Epithelial cell of esophagus (primary cell): ENCODE measurements around the gene SF3B1.

Experiments used
- DNase-seq: peaks from one replicate; pipeline ENCODE4 v3.0.0; 2010; ENCODE audit warnings: low read depth
- H3K4me3 ChIP-seq: 2 replicates; pipeline ENCODE4 v1.5.1; 2011; ENCODE audit warnings: mild to moderate bottlenecking, low read length, control low read depth
- CTCF ChIP-seq: IDR thresholded peaks from 2 replicates; pipeline ENCODE4 v1.5.1; 2011; ENCODE audit warnings: low read depth, mild to moderate bottlenecking, low read length, control low read depth, inconsistent platforms; ENCODE audit not compliant: insufficient read depth; ENCODE audit errors: missing control alignments

SF3B1 gene

GRCh38 chr2:197368412-197368811 lies 66.4 kb downstream of the SF3B1 start:
- no peak for DNase-seq
- TF ChIP-seq CTCF: no peak
- H3K4me3 ChIP-seq: no peak overlapping the region

DNA sequence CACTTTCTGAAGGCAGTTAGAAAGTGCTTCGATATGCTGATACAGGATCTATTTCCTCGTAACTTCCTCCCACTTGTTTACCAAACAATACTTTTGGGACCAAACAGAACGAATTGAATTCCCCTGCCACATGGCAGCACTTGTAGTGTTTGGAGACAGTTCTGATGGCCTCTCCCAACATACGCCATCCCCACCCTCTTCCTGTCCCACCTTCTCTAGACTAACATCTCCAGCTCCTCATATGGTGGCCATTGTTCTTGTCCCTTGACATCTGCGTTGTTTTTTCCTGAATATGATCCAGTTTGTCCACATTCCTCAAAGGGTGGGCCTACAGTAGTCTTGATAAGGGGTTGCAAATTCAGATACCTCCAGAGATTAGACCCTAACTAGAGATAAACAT lies 70.8 kb downstream of the SF3B1 start:
- no peak overlapping the region for H3K4me3 ChIP-seq
- no peak for DNase-seq
- no peak for TF ChIP-seq CTCF

GRCh38 chr2:197360744-197361156 lies 74.1 kb downstream of the SF3B1 start:
- peak; percentile 24 for DNase-seq

DNA sequence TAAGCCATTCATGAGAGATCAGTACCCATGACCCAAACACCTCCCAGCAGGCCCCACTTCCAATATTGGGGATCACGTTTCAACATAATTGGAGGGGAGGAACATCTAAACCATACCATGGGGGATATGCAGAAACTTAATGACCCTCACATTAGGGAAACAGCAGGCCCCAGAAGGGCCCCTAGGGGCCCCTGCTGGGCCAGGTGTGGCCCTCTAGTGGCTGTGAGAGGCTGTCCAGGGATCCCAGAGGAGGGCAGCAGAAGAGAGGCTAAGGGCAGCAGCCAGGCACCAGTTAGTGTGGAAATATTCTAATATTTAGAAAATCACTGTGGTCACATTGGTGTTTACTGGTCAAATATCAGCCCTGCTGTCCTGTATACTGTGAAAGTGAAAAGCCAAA lies 75.0 kb downstream of the SF3B1 start:
- peak; percentile 4 for TF ChIP-seq CTCF
- DNase-seq: no peak
- no peak overlapping the region for H3K4me3 ChIP-seq

More at GRCh38 chr2:197360744-197361156, 74.1 kb downstream of the SF3B1 start:
- H3K4me3 ChIP-seq: no peak overlapping the region
- no peak for TF ChIP-seq CTCF

DNA sequence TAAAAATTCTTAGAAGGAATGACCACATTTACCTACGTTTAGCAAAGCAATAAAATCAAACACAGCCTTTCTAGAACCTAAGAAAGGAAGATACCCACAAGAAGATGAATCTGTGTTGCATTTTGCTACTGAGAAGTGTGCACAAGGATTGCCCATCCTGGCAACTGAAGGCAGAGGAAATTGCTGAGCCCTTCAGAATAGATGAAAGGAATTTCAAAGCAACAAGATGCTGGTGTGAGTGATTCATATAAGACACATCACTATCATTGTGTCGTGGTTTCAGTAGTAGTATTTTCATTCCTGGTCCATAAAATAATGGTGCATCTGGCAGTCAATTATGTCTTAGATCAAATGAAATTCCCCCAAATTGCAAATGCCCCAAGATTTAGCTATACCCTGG lies 75.9 kb downstream of the SF3B1 start:
- no peak for DNase-seq
- no peak overlapping the region for H3K4me3 ChIP-seq
- no peak for TF ChIP-seq CTCF

DNA sequence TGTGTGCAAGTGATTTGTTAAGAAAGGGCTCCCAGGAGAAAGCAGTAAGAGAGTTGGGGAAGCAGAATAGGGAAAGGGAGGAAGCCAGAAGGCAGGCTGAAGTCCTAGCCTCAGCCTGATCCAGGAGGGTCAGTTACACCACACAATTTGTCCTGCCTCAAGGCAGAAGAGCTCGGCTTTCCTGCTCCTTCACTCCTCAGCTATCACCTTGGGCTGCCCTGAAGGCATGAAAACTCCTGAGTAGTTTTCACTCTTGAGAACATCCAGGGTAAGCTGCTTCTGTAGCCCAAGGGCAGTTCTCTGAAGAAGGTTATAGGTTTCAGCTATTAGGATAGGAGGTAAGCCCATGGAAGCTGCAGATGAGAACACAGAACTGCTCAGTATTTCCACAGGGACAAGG lies 76.8 kb downstream of the SF3B1 start:
- no peak overlapping the region for H3K4me3 ChIP-seq
- DNase-seq: no peak
- no peak for TF ChIP-seq CTCF

- H3K4me3 ChIP-seq: no peak overlapping the region
- no peak for DNase-seq
- peak; percentile 32 for TF ChIP-seq CTCF
Observed at GRCh38 chr2:197356136-197356535, 78.7 kb downstream of the SF3B1 start.
